ENCODE data around the gene HTR2B. TPM values are rescaled to one million over a fixed set of nuclear protein-coding genes. Genes with fewer than 3 reads are reported as not detected.
"Not testable (repeated sequence)": the region's sequence is repeated elsewhere in the genome, so short reads cannot be mapped to it uniquely, and the experiment has no call there.

Gene HTR2B
- total and polyA plus RNA-seq, 11 donors = 0.25 to 2.2 (median 0.61) TPM

DNA sequence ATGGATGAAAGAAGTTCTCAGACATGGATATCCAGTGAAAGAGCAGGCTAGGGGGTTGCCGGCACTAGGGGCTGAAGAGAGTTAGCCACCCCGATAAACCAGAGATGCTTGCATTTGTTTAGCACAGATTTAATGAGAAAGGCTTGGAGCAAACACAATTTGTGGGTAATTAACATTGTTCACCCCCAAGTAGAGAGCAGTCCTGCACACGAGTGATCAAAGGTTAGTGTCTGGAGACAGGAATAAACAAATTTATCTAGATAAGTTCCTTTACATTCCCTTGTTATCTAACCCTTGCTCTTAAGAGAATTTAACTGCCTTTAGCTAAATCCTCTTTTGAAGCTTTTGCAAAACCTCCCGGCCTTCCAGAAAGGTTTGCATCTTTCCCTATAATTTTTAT, 23.9 kb downstream of the HTR2B start:
- ATAC-seq = no peak
- H3K27me3 ChIP-seq = no peaks in the 10 kb centered on the region
- no peak overlapping the region for H3K4me3 ChIP-seq
- WGBS, 4 donors = 95 to 99% (median 95%) methylated on average over 4 of the region's 4 CpGs
- H3K9me3 ChIP-seq = peaks cover 0 to 33% (median 17%) of the 10 kb centered on the region in 12 donors
- H3K4me1 ChIP-seq = peaks cover 0 to 12% (median 0%) of the 10 kb centered on the region in 12 donors
- TF ChIP-seq POLR2A (IDR thresholded peaks at IDR 0.05) (no peak), CTCF (IDR thresholded peaks at IDR 0.05) (no peak)
- no peak for DNase-seq
- H3K27ac ChIP-seq = no peak overlapping the region
- H3K36me3 ChIP-seq = peaks cover 0 to 60% (median 49%) of the 10 kb centered on the region in 9 donors
- intact Hi-C loops (cut with DNase I) = loop anchor here in 7 of 10 donors (5.0 to 10.0 kb wide), 8 partner anchors 91 to 354 kb away; partner anchors contain the start of gene ARMC9 (in 1 of the 7)

GRCh38 chr2:231100321-231100720, 24.5 kb downstream of the HTR2B start:
- H3K36me3 ChIP-seq = peaks cover 0 to 66% (median 49%) of the 10 kb centered on the region in 9 donors
- peaks cover 0 to 33% (median 17%) of the 10 kb centered on the region in 12 donors for H3K9me3 ChIP-seq
- not testable (repeated sequence) for ATAC-seq, H3K27me3 ChIP-seq, H3K4me3 ChIP-seq, DNase-seq, H3K27ac ChIP-seq
- intact Hi-C loops (cut with DNase I) = loop anchor here in 7 of 10 donors (5.0 to 10.0 kb wide), 8 partner anchors 92 to 354 kb away; partner anchors contain the start of gene ARMC9 (in 1 of the 7)
- peaks cover 0 to 12% (median 0%) of the 10 kb centered on the region in 12 donors for H3K4me1 ChIP-seq
- 95 to 98% (median 97%) methylated on average over 2 of the region's 2 CpGs for WGBS, 4 donors

DNA sequence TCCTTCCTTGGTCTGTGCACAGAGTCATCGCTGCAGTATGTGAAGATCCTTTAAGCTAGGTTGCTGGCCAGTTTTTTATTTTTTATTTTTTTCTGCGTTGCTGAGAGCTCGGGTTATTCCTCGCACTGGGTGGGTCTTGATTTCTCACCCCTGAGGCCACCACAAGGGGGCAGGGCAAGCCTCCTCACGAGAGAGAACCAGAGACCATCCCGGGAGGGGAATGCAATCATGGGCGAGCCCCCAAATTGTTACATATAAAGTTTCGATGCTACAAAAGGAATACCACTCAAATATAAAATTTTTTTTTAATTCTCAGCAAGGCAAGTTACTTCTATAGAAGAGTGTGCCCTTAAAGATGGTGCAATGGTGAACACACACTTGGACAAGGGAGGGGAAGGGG, 24.9 kb downstream of the HTR2B start:
- Histone ChIP-seq H3K4me3 (no peak overlapping the region), H3K27me3 (no peaks in the 10 kb centered on the region), H3K9me3 (peaks cover 0 to 33% (median 17%) of the 10 kb centered on the region in 12 donors), H3K4me1 (peaks cover 0 to 12% (median 0%) of the 10 kb centered on the region in 12 donors), H3K27ac (no peak overlapping the region), H3K36me3 (peaks cover 0 to 66% (median 49%) of the 10 kb centered on the region in 9 donors)
- intact Hi-C loops (cut with DNase I) = loop anchor here in 7 of 10 donors (5.0 to 10.0 kb wide), 8 partner anchors 92 to 355 kb away; partner anchors contain the start of gene ARMC9 (in 1 of the 7)
- WGBS, 4 donors = 97 to 98% (median 97%) methylated on average over 8 of the region's 8 CpGs
- TF ChIP-seq POLR2A (IDR thresholded peaks at IDR 0.05) (no peak), CTCF (IDR thresholded peaks at IDR 0.05) (no peak)
- ATAC-seq = no peak
- DNase-seq = no peak

DNA sequence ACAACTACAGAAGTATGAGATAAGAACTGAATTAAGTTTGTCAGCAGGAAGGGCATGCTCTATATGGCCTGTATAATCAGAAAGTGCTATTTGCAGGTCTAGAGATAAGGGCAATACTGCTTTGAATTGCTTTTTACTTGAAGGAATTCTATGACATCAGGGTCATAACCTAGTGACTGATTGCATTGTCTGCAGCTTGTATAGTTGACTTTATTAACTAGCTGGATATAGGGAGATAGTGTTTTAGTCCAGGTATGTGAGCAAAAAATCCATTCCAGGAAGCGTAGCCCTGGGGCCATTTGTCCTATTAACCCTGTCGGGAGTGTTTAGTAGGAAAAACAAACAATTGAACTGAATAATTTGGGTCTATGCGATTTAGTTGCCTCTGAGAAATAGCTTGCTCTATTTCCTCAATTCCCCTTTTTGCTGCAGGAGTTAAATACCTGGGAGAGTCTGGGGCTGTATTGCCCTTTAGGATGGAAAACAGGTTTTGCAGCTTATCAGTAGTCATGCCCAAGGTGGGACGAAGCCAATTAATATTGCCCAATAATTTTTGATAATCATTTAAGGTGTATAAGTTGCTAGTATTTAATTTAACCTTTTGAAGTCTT, 30.0 kb downstream of the HTR2B start:
- H3K4me1 ChIP-seq = peaks cover 0 to 8% (median 0%) of the 10 kb centered on the region in 12 donors
- H3K4me3 ChIP-seq = no peak overlapping the region
- H3K9me3 ChIP-seq = peaks cover 0 to 22% (median 11%) of the 10 kb centered on the region in 12 donors
- H3K27me3 ChIP-seq = no peaks in the 10 kb centered on the region
- intact Hi-C loops (cut with DNase I) = no loop called here
- TF ChIP-seq CTCF (IDR thresholded peaks at IDR 0.05) = no peak
- no peak for TF ChIP-seq POLR2A (IDR thresholded peaks at IDR 0.05)
- ATAC-seq (no peak), DNase-seq (no peak)
- peaks cover 0 to 82% (median 51%) of the 10 kb centered on the region in 9 donors for H3K36me3 ChIP-seq
- WGBS, 4 donors = 91 to 96% (median 93%) methylated on average over 4 of the region's 4 CpGs
- no peak overlapping the region for H3K27ac ChIP-seq

Data from heart left ventricle (tissue), 16 donors.